HK-2 (cell line): ENCODE data around the gene STRIP1.
A peak's percentile ranks its signal among the peaks of the same experiment; 100 is the strongest.

Experiments
- DNase-seq: peaks from one replicate; pipeline ENCODE4 v3.0.0-alpha.2; 2018; ENCODE audit not compliant: unreplicated experiment

The STRIP1 gene

DNA sequence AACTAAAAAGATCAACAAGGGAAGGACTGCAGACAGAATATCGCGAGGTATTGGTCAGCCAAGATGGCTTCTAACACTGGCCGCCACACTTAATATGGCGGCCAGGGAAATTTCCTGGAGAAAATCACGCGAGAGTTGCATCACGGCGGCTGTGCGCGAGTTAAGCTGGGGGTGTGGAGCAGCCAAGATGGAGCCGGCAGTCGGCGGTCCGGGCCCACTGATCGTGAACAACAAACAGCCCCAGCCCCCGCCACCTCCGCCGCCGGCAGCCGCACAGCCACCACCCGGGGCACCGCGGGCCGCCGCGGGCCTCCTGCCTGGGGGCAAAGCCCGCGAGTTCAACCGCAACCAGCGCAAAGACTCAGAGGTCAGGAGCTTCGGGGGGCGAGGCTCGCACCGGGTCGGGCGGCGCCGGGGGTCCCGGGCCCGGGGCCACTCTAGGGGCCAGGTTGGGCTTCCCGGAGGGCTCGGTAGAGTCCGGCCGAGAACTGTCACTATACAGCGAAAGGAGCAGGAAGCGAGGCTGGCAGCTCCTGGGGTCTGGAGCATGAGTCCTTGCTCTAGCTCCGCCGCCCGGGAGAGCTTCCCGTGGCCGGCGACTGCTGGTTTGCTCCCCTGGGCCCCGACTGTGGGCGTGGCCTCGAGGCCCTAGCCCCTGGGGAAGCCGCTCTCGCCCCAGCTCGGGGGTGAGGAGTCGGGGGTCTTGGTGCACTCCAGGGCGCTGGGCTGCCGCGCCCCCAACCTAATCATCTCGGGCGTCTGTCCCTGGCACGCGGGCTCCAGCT is at the start of gene STRIP1:
Gene STRIP1, plus strand, starts transcription at position 174 of the 785 bp plus-strand sequence. Its CDS starts 14 bp downstream, at position 188.
- peak; percentile 93 for DNase-seq

- peak; percentile 29 for DNase-seq
Observed at GRCh38 chr1:109985247-109986053, 49.0 kb upstream of the STRIP1 start.

- DNase-seq, result no peak
Observed at GRCh38 chr1:109986054-109986444, 48.4 kb upstream of the STRIP1 start.

- no peak for DNase-seq
Observed at GRCh38 chr1:109988349-109988914, 46.0 kb upstream of the STRIP1 start.

GRCh38 chr1:109989506-109990301 is 44.7 kb upstream of the STRIP1 start:
- no peak for DNase-seq

GRCh38 chr1:109990302-109990653 is 44.1 kb upstream of the STRIP1 start:
- DNase-seq, result no peak

DNA sequence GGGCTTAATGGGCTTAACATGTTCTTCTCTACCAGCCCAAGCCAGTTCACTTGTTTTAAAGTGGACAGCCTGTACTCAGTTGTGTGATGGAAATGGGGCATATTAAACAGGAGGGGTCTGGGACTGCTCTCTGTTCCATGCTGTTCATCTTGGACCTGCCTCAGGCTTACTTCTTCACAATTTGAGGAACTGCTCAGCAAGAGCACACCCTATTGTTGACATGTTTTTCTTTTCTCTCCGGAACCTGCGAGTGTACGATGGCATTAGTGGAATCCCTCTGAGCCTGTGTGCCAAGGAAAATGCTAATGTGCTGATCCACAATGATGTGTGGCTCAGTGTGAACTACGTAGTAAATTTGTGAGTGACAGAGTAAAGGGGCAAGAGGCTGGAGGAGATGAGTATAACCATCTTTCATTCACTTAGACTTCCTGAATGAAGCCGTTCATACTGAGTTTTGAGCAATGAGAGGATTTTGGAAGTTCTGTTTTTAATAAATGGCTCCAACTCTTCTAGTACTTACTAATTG is 43.0 kb upstream of the STRIP1 start:
- DNase-seq, result no peak

GRCh38 chr1:109993885-109994284 is 40.5 kb upstream of the STRIP1 start:
- DNase-seq, result no peak

GRCh38 chr1:109994654-109995053 is 39.8 kb upstream of the STRIP1 start:
- DNase-seq, result no peak

DNA sequence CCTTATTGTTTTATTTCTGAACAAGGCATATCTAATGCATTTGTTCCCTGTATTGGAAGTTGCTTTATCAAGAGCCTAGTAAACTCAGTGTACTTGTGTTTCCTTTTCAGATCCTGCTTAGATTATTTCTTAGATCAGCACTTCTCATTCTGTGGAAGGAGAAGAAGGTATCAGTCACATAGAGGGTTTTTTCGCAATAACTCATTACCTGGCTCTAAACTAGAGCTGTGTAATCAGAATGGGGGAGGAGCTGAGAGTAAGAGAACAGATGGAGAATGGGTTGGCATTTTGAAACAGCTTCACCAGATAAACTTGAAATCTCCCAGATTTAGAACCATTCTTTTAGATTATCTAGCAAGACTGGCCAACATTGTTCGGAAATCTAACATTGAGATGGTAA is 38.9 kb upstream of the STRIP1 start:
- no peak for DNase-seq

GRCh38 chr1:109996476-109996875 is 37.9 kb upstream of the STRIP1 start:
- no peak for DNase-seq

DNA sequence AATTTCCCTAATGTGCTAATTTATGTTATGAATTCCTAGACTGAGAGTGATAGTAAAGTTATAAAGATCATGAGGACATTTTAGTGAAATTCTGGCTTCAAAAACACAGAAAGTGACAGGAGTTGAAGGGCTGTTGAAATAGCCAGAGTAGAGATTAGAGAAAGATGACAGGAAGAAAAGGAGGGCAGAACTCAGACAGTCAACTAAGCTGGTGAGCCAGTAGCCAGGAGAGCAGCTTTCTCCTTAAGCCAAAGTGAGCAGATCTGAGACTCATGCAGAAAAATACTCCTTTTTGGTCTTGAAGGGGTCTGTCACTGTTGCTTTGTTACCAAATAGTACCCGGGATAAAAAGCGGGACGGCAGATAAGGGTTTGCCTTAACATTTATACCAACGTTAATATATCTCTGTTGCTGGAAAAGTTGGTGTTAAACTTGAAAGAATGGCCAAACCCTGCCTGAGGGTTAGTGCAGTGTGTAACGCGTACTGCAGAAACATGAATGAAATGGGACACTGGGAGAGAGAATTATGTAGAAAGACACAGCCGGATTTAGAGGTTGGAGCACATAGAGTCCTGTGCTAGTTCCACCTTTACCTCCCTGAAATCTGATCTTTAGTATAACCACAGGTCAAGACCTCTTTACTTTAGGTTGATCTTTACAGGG is 37.1 kb upstream of the STRIP1 start:
- no peak for DNase-seq

GRCh38 chr1:109997867-109998229 is 36.6 kb upstream of the STRIP1 start:
- DNase-seq, result no peak

DNA sequence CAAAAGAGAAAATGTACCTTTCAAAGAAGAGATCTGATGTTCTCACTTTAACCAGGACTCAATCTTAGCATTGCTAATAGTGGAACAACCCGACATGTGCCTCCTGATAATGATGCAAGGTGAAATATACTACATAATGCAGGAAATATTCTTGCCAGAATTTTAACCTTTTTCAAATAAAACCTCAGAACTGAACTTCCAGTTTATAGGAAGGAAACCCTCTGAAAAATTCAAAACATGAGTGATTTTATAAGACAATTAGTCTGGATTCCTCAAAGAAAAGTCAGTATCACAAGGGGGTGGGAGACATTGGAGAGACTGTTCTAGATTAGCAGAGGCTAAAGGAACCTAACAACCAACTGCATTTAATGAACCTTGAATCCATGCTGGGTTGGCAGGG is 31.7 kb upstream of the STRIP1 start:
- no peak for DNase-seq

- DNase-seq, result peak; percentile 79
Observed at GRCh38 chr1:110003747-110004428, 30.5 kb upstream of the STRIP1 start.

GRCh38 chr1:110004583-110004982 is 29.8 kb upstream of the STRIP1 start:
- no peak for DNase-seq

GRCh38 chr1:110005971-110006370 is 28.5 kb upstream of the STRIP1 start:
- no peak for DNase-seq

GRCh38 chr1:110006516-110006915 is 27.9 kb upstream of the STRIP1 start:
- no peak for DNase-seq

GRCh38 chr1:110007046-110007830 is 27.2 kb upstream of the STRIP1 start:
- no peak for DNase-seq
